Skeletal muscle satellite cell (primary cell): ENCODE measurements around the gene YTHDF1.
A peak's percentile ranks its signal among the peaks of the same experiment; 100 is the strongest.
"Not testable (repeated sequence)": the region's sequence is repeated elsewhere in the genome, so short reads cannot be mapped to it uniquely, and the experiment has no call there.

Experiments used
- H3K27me3 ChIP-seq: 2 replicates; pipeline ENCODE4 v1.7.0; 2013; ENCODE audit warnings: low read length; ENCODE audit not compliant: control insufficient read depth, insufficient read depth
- H3K36me3 ChIP-seq: 2 replicates; pipeline ENCODE4 v1.7.0; 2013; ENCODE audit warnings: mild to moderate bottlenecking, control low read depth, low read length; ENCODE audit not compliant: insufficient read depth
- H3K4me1 ChIP-seq: 2 replicates; pipeline ENCODE4 v1.7.0; 2013; ENCODE audit warnings: low read length; ENCODE audit not compliant: control insufficient read depth, insufficient read depth
- H3K4me2 ChIP-seq: 2 replicates; pipeline ENCODE4 v1.7.0; 2013; ENCODE audit warnings: mild to moderate bottlenecking, low read length
- H3K4me3 ChIP-seq: 2 replicates; pipeline ENCODE4 v1.7.0; 2013; ENCODE audit warnings: low read length
- H3K9ac ChIP-seq: 2 replicates; pipeline ENCODE4 v1.7.0; 2013; ENCODE audit warnings: mild to moderate bottlenecking, low read depth, low read length, moderate library complexity
- H3K9me3 ChIP-seq: replicated peaks from 2 replicates; pipeline ENCODE4 v1.7.0; 2013; ENCODE audit warnings: mild to moderate bottlenecking, control low read depth, low read length

The YTHDF1 gene

DNA sequence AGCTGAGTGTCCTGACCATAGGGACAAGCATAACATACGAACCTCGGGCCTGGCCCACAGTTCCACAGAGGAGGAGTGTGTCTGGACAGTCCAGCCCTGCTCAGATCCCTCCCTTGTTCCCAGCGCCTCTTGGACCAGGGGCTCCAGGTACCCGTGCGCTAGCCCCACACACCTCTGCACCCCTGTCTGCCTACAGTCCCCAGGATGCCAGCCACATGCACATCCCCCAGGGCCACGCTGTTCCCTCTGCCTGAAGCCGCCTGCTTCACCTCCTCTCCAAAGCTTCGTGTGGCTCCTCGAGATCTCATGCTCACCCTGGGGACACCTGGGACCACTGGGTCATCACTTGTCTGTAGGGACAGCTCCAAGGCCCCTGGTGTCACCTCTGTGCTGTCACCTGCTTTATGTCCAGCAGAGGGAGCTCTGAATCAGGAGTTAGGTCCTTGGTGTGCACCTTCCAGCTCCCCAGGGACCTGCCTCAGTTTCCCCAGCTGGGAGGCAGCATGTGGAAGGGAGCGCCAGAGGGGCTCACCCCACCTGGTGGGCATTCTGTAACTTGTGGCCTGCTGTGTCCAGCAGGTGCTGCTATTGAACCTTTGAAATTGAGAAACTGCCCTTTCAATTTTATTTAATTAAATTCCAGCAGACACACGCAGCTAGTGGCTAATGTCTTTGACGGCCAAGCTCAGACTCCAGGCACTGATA, 7.3 kb upstream of the YTHDF1 start:
- Histone ChIP-seq H3K36me3 (no peaks in the 10 kb centered on the region), H3K9ac (no peak overlapping the region), H3K4me1 (no peaks in the 10 kb centered on the region), H3K27me3 (peaks cover 40% of the 10 kb centered on the region), H3K4me3 (no peak overlapping the region), H3K4me2 (no peak overlapping the region), H3K9me3 (no peaks in the 10 kb centered on the region)

DNA sequence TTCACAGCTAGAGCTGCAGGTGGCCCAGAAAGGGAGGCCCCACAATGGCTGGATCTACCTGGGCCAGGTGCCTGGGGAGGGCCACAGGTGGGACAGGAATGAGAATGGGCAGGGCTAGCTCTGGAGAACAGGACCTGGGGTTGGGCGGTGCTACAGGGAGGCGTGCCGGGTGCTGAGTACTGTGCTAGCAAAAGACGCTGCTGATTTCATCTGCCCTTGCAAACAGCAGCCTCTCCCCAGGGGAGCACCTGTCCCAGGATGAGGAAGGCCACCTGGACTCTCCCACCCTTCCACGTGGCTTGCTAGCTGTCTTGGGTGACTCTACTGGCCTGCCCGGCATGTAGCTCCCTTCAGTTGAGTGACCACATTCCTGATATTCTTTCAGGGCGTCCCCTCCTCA, 6.6 kb upstream of the YTHDF1 start:
- Histone ChIP-seq H3K9ac (no peak overlapping the region), H3K27me3 (peaks cover 39% of the 10 kb centered on the region), H3K4me3 (no peak overlapping the region), H3K9me3 (no peaks in the 10 kb centered on the region), H3K4me1 (no peaks in the 10 kb centered on the region), H3K4me2 (no peak overlapping the region), H3K36me3 (no peaks in the 10 kb centered on the region)

DNA sequence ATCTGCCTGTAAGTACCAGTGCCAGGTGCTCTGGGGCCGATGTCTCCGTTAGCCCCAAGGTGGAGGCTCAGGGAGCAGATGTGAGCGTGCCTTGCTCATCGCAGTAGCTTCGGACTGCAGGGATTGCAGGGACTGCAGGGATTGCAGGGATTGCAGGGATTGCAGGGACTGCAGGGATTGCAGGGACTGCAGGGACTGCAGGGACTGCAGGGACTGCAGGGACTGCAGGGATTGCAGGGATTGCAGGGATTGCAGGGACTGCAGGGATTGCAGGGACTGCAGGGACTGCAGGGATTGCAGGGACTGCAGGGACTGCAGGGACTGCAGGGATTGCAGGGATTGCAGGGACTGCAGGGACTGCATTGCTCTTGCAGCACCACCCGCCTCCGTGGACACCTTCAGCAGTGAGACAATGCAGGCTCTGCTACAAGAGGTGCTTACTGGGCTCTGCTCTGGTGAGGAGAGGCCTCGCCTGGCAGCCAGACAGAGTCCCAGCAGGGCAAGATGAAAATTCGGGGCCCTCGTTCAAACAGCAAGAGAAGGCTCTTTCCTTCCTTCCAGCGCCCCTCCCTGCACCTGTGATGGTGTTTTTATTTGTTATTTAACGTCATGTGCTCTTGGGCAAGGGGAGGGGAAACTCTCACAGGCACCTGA, 5.6 kb upstream of the YTHDF1 start:
- H3K9me3 ChIP-seq, H3K9ac ChIP-seq, H3K4me3 ChIP-seq, H3K4me1 ChIP-seq, H3K36me3 ChIP-seq, H3K4me2 ChIP-seq: not testable (repeated sequence)
- H3K27me3 ChIP-seq: peaks cover 39% of the 10 kb centered on the region

DNA sequence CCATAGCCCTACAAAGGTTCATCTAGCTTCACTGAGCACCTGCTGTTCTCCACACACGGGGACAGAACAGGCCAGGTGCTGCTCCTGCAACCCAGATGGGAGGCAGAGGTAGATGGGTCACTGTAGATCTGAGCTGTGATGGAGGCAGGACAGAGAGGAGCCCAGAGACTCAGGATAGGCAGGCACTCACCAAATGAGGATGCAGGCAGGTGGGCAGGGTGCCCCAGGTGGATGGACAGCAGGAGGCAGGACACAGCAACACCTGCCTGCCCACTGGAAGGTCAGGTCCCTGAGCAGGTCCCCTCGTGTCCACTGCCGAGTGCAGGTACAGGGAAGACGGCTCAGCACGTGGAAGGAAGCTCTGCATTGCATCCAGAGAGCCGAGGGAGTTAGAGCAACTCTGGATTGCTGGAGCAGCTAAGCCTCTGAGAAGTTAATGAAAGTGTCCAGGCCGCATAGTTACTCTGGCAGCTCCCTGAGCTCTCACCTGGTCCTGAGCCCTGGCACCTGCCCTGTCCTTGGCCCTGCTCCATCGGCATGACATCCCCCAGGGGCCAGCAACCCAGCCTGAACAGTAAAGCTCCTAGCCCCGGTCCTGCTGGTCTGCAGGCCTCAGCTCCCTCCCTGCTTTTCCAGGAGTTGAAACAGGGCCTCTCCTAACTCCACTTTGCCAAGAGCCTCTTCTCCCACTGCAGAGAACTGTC, 4.9 kb upstream of the YTHDF1 start:
- no peaks in the 10 kb centered on the region for H3K9me3 ChIP-seq
- H3K9ac ChIP-seq: no peak overlapping the region
- no peaks in the 10 kb centered on the region for H3K36me3 ChIP-seq
- H3K4me3 ChIP-seq: no peak overlapping the region
- H3K4me1 ChIP-seq: peaks cover 9% of the 10 kb centered on the region
- peaks cover 39% of the 10 kb centered on the region for H3K27me3 ChIP-seq
- H3K4me2 ChIP-seq: no peak overlapping the region

DNA sequence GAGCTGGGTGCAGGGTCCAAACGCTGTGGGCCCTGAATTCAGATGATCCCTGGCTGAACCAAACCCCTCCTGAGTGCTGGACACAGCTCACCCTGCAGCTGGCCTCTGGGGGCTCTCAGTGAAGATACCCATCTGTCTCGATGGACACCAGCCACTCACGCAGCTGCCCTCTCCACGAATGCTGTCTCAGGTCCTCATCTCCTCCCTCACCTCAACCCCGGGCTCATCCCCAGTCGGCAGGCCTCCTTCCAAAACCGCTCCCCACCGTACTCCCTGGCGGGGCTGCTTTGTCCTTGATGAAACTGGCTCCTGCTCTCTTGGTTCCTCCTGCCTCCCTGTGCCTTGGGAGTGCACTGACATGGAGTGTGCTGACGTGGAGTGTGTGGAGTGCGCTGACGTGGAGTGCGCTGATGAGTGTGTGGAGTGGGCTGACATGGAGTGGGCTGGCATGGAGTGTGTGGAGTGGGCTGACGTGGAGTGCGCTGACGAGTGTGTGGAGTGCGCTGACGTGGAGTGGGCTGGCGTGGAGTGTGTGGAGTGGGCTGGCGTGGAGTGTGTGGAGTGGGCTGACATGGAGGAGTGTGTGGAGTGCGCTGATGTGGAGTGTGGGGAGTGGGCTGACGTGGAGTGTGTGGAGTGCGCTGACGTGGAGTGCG, 4.1 kb upstream of the YTHDF1 start:
- Histone ChIP-seq H3K4me2 (no peak overlapping the region), H3K4me1 (peaks cover 9% of the 10 kb centered on the region), H3K9ac (no peak overlapping the region), H3K4me3 (no peak overlapping the region), H3K36me3 (no peaks in the 10 kb centered on the region), H3K9me3 (no peaks in the 10 kb centered on the region), H3K27me3 (peaks cover 36% of the 10 kb centered on the region)

DNA sequence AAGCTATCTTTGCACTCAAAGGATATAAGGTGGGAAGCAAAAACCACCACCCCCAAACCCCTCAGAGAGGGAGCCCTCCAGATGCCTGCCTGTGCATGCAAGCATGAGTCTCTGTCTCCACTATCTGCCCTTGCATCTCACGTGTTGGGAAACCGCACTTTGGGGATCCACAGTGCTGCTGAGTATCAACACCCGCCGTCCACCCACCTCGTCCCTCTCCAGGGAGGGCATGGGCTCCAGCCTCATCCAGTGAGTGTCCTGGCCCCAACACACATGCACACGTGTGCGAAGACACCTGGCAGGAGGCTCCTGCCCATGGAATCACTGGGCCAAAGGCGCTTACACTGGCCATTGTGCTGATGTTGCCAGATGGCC, 3.5 kb upstream of the YTHDF1 start:
- H3K4me3 ChIP-seq: no peak overlapping the region
- no peak overlapping the region for H3K4me2 ChIP-seq
- H3K27me3 ChIP-seq: peaks cover 36% of the 10 kb centered on the region
- no peaks in the 10 kb centered on the region for H3K9me3 ChIP-seq
- H3K36me3 ChIP-seq: peaks cover 3% of the 10 kb centered on the region
- H3K4me1 ChIP-seq: peaks cover 15% of the 10 kb centered on the region
- H3K9ac ChIP-seq: no peak overlapping the region

DNA sequence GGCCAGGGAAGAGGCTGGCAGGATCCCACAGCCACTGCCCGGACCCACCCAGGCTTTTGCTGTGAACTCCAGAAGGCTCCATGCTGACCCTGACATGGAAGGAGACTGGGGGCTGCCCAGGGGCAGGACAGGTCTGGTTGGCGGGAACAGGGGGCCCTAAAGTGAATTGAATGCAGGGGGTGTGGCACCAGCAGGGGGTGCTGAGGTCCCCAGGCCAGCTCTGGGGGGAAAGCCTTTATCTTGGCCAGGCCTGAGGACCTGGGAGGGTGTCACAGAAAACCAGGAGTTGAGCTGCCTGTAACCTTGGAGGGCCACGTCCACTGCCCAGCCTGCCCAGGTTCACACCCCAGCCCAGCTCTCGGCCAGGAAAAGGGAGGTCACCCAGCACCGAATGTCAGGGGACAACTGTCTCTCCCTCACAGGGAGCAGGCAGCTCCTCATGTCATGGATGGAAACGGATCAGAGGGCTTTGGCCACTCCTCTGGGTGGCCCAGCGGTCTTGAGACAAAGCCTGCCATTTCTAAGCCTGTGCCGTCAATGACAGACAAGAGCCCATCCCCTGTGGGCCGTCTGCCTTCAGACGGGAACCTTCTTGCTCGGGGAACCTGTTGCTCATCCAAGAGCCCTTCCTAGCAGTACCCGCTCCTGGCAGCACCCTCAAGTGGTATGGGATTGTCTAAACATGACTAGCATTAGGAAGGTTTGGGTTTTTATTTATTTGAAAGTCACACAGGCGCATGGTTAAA, 2.9 kb upstream of the YTHDF1 start:
- Histone ChIP-seq H3K9me3 (no peaks in the 10 kb centered on the region), H3K4me1 (peaks cover 16% of the 10 kb centered on the region), H3K4me3 (no peak overlapping the region), H3K36me3 (peaks cover 9% of the 10 kb centered on the region), H3K27me3 (peaks cover 31% of the 10 kb centered on the region), H3K9ac (no peak overlapping the region), H3K4me2 (no peak overlapping the region)

DNA sequence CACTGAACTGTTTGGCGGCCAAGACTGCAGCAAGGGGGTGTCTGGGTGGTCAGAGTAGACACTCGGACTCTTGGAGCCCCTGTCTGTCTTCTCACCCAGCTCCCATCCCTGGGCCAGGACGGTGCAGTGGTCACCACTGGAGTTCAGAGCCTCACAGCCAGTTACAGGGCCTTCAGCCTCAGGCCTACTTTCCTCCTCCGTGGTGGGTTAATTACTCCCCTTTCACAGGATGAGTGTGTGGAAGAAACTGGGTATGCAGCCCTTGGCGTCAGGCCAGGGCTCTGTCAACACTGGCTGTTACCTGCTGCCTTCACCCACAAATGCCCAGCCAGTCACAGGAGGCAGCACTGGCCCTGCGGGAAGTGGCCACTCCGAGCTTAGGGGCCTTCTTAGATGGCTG, 1.8 kb upstream of the YTHDF1 start:
- no peak overlapping the region for H3K4me3 ChIP-seq
- H3K9ac ChIP-seq: no peak overlapping the region
- H3K9me3 ChIP-seq: no peaks in the 10 kb centered on the region

DNA sequence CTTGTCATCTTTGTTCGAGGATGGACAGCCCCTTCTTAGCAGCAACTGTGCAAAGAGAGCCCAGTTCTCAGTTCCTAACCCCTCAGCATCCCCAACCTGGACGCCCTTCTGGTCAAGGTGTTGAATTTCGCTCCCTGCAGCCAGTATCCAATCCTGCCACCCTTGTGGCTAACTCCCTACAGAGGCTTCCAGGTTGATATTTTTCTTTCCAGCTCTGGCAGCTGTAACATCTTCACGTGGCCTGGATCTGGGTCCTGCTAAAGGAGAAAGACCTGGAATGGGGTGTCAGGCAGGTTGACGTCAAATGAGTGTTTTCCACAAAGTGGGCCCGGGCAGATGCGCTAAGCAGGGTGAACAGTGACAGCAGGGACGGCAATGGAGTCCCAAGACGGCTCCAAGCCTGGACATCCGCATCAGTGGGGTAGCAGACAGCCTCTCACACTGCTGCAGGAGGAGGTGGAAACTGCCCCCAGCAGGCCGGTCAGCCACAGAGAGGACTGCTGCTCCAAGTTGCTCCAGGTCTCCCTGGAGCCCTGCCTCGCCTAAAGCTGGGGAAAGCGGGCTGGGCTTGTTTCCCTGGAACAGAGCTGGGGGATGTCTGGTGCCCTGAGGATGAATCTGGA, 1.0 kb upstream of the YTHDF1 start:
- Histone ChIP-seq H3K27me3 (peaks cover 28% of the 10 kb centered on the region), H3K9ac (peak overlapping the region; percentile 88), H3K4me3 (peak overlapping the region; percentile 82), H3K4me1 (peaks cover 22% of the 10 kb centered on the region), H3K36me3 (peaks cover 27% of the 10 kb centered on the region), H3K4me2 (peak overlapping the region; percentile 100), H3K9me3 (no peaks in the 10 kb centered on the region)

More for the DNA sequence above, 1.8 kb upstream of the YTHDF1 start:
- peaks cover 29% of the 10 kb centered on the region for H3K27me3 ChIP-seq
- H3K4me1 ChIP-seq: peaks cover 19% of the 10 kb centered on the region
- H3K36me3 ChIP-seq: peaks cover 20% of the 10 kb centered on the region
- H3K4me2 ChIP-seq: no peak overlapping the region

DNA sequence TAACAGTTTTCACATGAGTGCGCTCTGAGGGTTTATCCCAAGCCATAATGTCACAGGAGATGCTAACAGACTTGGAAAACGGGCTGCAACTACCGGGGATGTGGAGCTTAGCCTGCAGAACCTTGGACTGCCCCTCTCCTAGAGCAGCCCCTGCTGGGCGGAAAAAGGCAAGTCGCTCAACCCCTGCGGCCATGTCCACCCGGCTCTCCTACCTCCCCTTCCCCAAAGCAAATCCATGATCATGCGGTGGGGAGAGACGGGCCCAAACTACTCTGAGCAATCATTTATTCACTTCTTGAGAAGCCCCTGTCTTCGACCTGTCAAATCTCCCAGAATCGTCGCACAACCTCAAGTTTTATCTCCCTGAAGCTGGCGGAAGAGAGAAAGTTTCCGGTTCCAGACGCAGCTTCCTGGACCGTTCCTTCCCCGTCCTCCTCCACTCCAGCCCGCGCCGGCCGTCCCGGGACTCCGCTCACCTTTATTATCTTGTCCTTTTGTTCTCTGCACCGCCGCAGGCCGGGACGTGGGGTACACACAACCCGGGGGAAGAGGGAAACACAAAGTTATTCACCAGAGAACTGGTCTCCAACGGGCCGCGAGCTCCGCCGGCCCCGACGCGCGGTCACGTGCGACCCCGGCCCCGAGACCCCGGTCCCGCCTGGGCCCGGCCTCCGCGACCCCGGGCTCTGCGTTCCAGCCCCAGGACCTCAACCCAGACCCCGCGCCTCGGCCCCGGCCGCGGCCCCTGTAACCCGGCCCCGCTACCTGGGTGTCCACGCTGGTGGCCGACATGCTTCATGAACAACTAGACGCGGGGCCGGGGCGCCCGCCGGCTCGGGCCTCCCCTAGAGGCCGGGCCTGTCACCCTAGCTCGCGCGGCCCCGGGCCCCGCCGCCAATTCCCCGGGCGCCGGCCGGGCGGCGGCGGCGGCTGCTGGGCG, 560 bp downstream of the YTHDF1 start:
- Histone ChIP-seq H3K27me3 (peaks cover 13% of the 10 kb centered on the region), H3K4me1 (peaks cover 22% of the 10 kb centered on the region), H3K9me3 (no peaks in the 10 kb centered on the region), H3K9ac (peak overlapping the region; percentile 88), H3K36me3 (peaks cover 39% of the 10 kb centered on the region), H3K4me3 (peak overlapping the region; percentile 82), H3K4me2 (peak overlapping the region; percentile 100)
